ENCODE results near the gene CCSER1.

CCSER1 gene

GRCh38 chr4:90292438-90292837 lies 165.2 kb downstream of the CCSER1 start:
- Histone ChIP-seq H3K27me3 (ENCODE audit: low read length) (no peaks in the 10 kb centered on the region), H3K9me3 (ENCODE audit: insufficient read depth, low read length) (no peaks in the 10 kb centered on the region), H2AFZ (ENCODE audit: low read depth, low read length, severe bottlenecking) (no peak overlapping the region), H3K79me2 (ENCODE audit: insufficient read depth, low read length) (no peaks in the 10 kb centered on the region), H3F3A (ENCODE audit: insufficient read depth) (no peaks in the 10 kb centered on the region), H3K4me2 (ENCODE audit: low read depth, low read length, poor library complexity, severe bottlenecking) (no peak overlapping the region), H3K27ac (ENCODE audit: low read depth, low read length) (no peak overlapping the region), H3K9ac (ENCODE audit: low read length) (no peak overlapping the region), H3K36me3 (ENCODE audit: low read length) (no peaks in the 10 kb centered on the region), H4K20me1 (ENCODE audit: low read depth, low read length) (no peaks in the 10 kb centered on the region), H3K9me2 (replicated peaks; ENCODE audit: insufficient read depth, low read length) (no peaks in the 10 kb centered on the region), H3K4me3 (ENCODE audit: insufficient read depth, low read length, poor library complexity, severe bottlenecking) (no peak overlapping the region)
- TF ChIP-seq CTCF (IDR thresholded peaks at IDR 0.05; ENCODE audit: insufficient read depth, low read length, poor library complexity, severe bottlenecking) (no peak), EZH2phosphoT487 (conservative IDR thresholded peaks at IDR 0.05; ENCODE audit: low read length) (no peak)

- no peak overlapping the region for H3K4me2 ChIP-seq (ENCODE audit: low read depth, low read length, poor library complexity, severe bottlenecking)
- H3K79me2 ChIP-seq (ENCODE audit: insufficient read depth, low read length) = no peaks in the 10 kb centered on the region
- TF ChIP-seq CTCF (IDR thresholded peaks at IDR 0.05; ENCODE audit: insufficient read depth, low read length, poor library complexity, severe bottlenecking) (no peak), EZH2phosphoT487 (conservative IDR thresholded peaks at IDR 0.05; ENCODE audit: low read length) (no peak)
- no peak overlapping the region for H3K4me3 ChIP-seq (ENCODE audit: insufficient read depth, low read length, poor library complexity, severe bottlenecking)
- H2AFZ ChIP-seq (ENCODE audit: low read depth, low read length, severe bottlenecking) = no peak overlapping the region
- H3K27me3 ChIP-seq (ENCODE audit: low read length) = no peaks in the 10 kb centered on the region
- H3K9me3 ChIP-seq (ENCODE audit: insufficient read depth, low read length) = no peaks in the 10 kb centered on the region
- no peaks in the 10 kb centered on the region for H3F3A ChIP-seq (ENCODE audit: insufficient read depth)
- H3K9me2 ChIP-seq (replicated peaks; ENCODE audit: insufficient read depth, low read length) = no peaks in the 10 kb centered on the region
- no peaks in the 10 kb centered on the region for H3K36me3 ChIP-seq (ENCODE audit: low read length)
- no peak overlapping the region for H3K9ac ChIP-seq (ENCODE audit: low read length)
- no peaks in the 10 kb centered on the region for H4K20me1 ChIP-seq (ENCODE audit: low read depth, low read length)
- H3K27ac ChIP-seq (ENCODE audit: low read depth, low read length) = no peak overlapping the region
These were observed 166.1 kb downstream of the CCSER1 start for GRCh38 chr4:90293320-90293719.

GRCh38 chr4:90299373-90299772 lies 172.2 kb downstream of the CCSER1 start:
- no peaks in the 10 kb centered on the region for H4K20me1 ChIP-seq (ENCODE audit: low read depth, low read length)

More at GRCh38 chr4:90299373-90299772, 172.2 kb downstream of the CCSER1 start:
- Histone ChIP-seq H3F3A (ENCODE audit: insufficient read depth) (no peaks in the 10 kb centered on the region), H3K4me3 (ENCODE audit: insufficient read depth, low read length, poor library complexity, severe bottlenecking) (no peak overlapping the region), H3K9me2 (replicated peaks; ENCODE audit: insufficient read depth, low read length) (no peaks in the 10 kb centered on the region), H3K4me2 (ENCODE audit: low read depth, low read length, poor library complexity, severe bottlenecking) (no peak overlapping the region), H2AFZ (ENCODE audit: low read depth, low read length, severe bottlenecking) (no peak overlapping the region), H3K27ac (ENCODE audit: low read depth, low read length) (no peak overlapping the region), H3K36me3 (ENCODE audit: low read length) (no peaks in the 10 kb centered on the region), H3K9ac (ENCODE audit: low read length) (no peak overlapping the region), H3K27me3 (ENCODE audit: low read length) (no peaks in the 10 kb centered on the region), H3K79me2 (ENCODE audit: insufficient read depth, low read length) (no peaks in the 10 kb centered on the region), H3K9me3 (ENCODE audit: insufficient read depth, low read length) (no peaks in the 10 kb centered on the region)
- TF ChIP-seq EZH2phosphoT487 (conservative IDR thresholded peaks at IDR 0.05; ENCODE audit: low read length) (no peak), CTCF (IDR thresholded peaks at IDR 0.05; ENCODE audit: insufficient read depth, low read length, poor library complexity, severe bottlenecking) (no peak)

All from SU-DHL-6 (cell line).